GM19238 (cell line): ENCODE data around the gene SLC18A2.
"Not testable (repeated sequence)": the region's sequence is repeated elsewhere in the genome, so short reads cannot be mapped to it uniquely, and the experiment has no call there.

ENCODE experiments used
- DNase-seq: peaks from one replicate; pipeline ENCODE4 v3.0.0; 2011; ENCODE audit warnings: low spot score; ENCODE audit not compliant: insufficient read length

Gene SLC18A2

GRCh38 chr10:117240621-117241529 is at the start of gene SLC18A2:
Gene SLC18A2 (plus strand): TSS chr10:117241114. CDS start chr10:117241694, 580 bp downstream.
- no peak for DNase-seq

- DNase-seq: no peak
These were observed 43.7 kb upstream of the SLC18A2 start, which contains the start of gene KCNK18 for GRCh38 chr10:117197189-117197588. Gene KCNK18 (plus strand): TSS chr10:117197489. CDS start chr10:117197489, 0 bp downstream.

- DNase-seq: no peak
These were observed 42.8 kb upstream of the SLC18A2 start for GRCh38 chr10:117198088-117198487.

- DNase-seq: no peak
These were observed 39.1 kb upstream of the SLC18A2 start for GRCh38 chr10:117201826-117202225.

GRCh38 chr10:117204316-117204715 is 36.6 kb upstream of the SLC18A2 start:
- DNase-seq: no peak

GRCh38 chr10:117212176-117212575 is 28.7 kb upstream of the SLC18A2 start:
- DNase-seq: no peak

GRCh38 chr10:117214401-117214800 is 26.5 kb upstream of the SLC18A2 start:
- DNase-seq: no peak

GRCh38 chr10:117215079-117215478 is 25.8 kb upstream of the SLC18A2 start:
- DNase-seq: no peak

- no peak for DNase-seq
These were observed 24.9 kb upstream of the SLC18A2 start for GRCh38 chr10:117216028-117216427.

GRCh38 chr10:117216611-117217195 is 24.2 kb upstream of the SLC18A2 start:
- peak; percentile 82 for DNase-seq

- peak; percentile 22 for DNase-seq
These were observed 23.6 kb upstream of the SLC18A2 start for GRCh38 chr10:117217196-117217761.

- no peak for DNase-seq
These were observed 22.3 kb upstream of the SLC18A2 start for GRCh38 chr10:117218654-117219053.

GRCh38 chr10:117221156-117221711 is 19.7 kb upstream of the SLC18A2 start:
- no peak for DNase-seq

GRCh38 chr10:117222552-117222951 is 18.4 kb upstream of the SLC18A2 start:
- DNase-seq: no peak

GRCh38 chr10:117222976-117223692 is 17.8 kb upstream of the SLC18A2 start:
- DNase-seq: no peak

- DNase-seq: no peak
These were observed 17.1 kb upstream of the SLC18A2 start for GRCh38 chr10:117223693-117224430.

GRCh38 chr10:117224881-117225280 is 16.0 kb upstream of the SLC18A2 start:
- DNase-seq: no peak

- peak; percentile 29 for DNase-seq
These were observed 14.0 kb upstream of the SLC18A2 start for GRCh38 chr10:117226813-117227451.

- DNase-seq: no peak
These were observed 12.7 kb upstream of the SLC18A2 start for GRCh38 chr10:117228210-117228609.

GRCh38 chr10:117230107-117230506 is 10.8 kb upstream of the SLC18A2 start:
- DNase-seq: not testable (repeated sequence)
